Stimulated activated CD4-positive, alpha-beta T cell treated with anti-CD3 and anti-CD28 coated beads, TNF-alpha, amount 100 ng/mL, for 4 hours (primary cell): ENCODE measurements around the gene PLA2R1.
"Not testable (repeated sequence)": the region's sequence is repeated elsewhere in the genome, so short reads cannot be mapped to it uniquely, and the experiment has no call there.

Experiments
- DNase-seq, 3 experiments: peaks; one replicate each; pipeline ENCODE4 v3.0.0-alpha.2; 2020; ENCODE audit warnings: low read depth in 3 of 3

Gene PLA2R1

GRCh38 chr2:159982842-159983785, 79.3 kb downstream of the PLA2R1 start:
- DNase-seq, result no peak

DNA sequence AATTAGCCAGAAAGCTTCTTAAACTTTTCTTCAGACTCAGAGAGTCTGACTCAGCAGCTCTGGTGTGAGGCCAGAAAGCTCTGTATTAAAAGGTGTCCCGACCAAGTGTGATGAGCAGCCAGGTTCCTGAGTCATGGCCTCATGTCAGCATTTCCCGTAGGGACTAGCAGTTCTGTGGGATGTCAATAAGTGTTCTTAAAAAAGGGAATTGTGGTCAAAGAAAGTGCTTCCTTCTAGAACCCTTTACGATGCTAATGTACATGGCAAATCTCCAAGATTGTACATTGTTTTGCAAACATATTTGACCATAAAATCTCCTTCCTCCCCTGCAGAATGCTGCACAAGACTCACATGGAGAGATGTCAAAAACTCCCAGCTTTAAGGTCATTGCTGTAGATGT, 80.1 kb downstream of the PLA2R1 start:
- no peak for DNase-seq

- DNase-seq, result no peak
Observed at GRCh38 chr2:159976527-159977160, 85.8 kb downstream of the PLA2R1 start.

DNA sequence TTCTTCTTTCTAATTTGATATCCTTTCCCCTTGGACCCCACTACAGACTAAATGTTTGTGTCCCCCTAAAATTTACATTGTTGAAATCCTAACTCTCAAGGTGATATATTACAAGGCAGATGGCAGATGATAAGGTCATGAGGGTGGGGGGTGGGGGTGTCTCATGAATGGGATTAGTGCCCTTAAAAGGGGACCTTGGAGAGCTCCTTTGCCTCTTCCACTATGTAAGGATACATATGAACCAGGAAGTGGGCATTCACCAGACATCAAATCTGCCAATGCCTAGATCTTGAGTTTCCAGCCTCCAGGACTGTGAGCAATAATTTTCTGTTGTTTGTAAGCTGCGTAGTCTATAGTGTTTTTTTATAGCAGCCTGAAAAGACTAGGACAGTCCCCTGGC, 89.1 kb downstream of the PLA2R1 start:
- DNase-seq, result no peak

DNA sequence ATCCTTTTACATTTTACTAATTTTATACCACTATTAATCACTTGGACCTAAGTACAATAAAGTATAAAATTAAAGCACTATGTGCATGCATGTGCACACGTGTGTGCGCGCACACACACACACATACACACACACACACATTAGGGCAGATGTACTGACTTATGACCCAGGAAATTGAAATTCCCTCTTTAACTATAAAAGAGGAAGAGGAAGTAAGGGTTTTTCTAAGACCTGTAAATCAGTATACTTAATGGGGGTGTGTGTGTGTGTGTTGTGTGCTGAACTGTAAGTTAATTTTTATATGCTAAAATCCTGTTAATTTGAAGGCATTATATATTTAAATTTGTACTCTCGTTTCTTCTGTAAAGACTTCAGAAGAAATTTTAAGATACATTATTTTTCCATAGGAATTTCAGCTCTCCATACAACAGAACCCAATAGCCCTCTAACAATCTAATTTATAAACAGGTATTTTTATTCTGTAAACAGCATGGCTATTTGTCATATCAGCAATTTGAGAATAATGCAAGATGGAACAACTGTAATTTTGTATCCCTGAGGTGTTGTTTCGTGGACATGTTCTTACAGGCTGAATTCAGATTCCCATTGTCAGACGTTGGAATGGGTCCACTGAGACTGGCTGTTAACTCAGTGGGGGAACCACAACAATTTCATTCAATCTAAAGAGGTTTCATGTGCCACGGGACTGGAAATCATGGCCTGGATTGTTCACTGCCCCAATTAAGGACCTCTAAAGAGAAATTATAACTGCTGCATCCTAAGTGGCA, 90.9 kb downstream of the PLA2R1 start:
- DNase-seq, result no peak

GRCh38 chr2:159970548-159970947, 91.9 kb downstream of the PLA2R1 start:
- DNase-seq, result not testable (repeated sequence)

DNA sequence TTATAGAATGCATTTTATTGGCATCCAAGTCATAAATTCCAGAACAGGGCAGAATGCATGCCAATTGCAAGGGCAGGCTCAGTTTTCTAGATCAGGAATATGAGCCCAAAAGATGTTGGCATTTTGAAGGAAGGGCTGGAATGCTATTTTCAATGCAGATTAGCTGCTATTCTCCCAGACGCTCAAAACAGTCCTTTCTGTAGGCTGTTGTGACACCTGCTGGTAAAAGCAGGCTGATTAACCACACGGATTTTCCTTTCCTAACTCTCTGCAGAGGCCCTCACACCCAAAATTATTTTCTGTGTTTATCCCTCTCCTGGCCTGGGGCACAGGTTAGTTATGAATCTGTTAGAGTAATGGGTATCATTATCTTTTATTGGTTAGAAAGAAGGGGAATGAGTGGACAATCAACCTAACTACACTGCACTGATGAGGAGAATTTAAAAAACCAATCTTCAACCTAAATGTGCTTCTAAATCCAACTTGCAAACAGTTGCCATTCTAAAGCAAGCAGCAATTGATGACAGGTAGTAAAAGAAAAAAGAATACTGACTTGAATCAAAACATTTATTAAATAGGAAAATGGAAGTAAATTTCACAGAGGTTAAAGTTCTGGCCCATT, 94.0 kb downstream of the PLA2R1 start:
- DNase-seq, result no peak

DNA sequence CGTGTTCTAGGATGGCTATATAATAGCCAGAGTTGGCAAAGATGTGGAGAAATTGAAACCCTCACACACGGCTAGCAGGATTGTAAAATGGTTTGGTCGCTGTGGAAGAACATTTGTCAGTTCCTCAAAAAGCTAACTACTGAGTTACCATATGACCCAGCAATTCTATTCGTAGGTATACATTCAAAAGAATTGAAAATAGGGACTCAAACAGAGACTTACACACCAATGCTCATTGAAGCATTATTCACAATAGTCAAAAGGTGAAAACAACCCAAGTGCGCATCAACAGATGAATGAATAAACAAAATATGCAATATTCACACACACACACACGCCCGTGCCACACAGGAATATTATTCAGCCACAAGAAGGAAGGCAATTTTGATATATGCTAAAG, 98.7 kb downstream of the PLA2R1 start:
- DNase-seq, result no peak

- not testable (repeated sequence) for DNase-seq
Observed at GRCh38 chr2:159962513-159962912, 99.9 kb downstream of the PLA2R1 start.

- DNase-seq, result no peak
Observed at GRCh38 chr2:159961451-159961850, 101.0 kb downstream of the PLA2R1 start.

GRCh38 chr2:159961037-159961436, 101.4 kb downstream of the PLA2R1 start:
- DNase-seq, result no peak

DNA sequence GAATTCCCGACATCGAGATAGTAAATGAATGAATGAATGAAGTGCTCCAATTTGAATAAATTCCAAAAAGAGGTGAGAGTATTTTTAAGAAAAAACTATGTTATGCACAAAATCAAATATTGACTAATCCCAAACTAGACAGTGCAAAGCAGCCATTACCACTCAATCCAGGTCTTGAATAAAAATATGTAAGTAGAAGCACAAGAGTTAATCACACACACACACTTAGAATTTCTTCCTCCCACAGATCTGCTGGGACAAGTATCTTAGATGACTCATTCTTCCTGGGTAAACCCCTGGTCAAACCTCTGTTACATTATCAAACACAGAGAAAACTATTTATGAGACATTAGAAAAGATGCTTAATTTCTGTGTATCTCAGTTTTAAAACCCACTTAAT, 102.0 kb downstream of the PLA2R1 start:
- no peak for DNase-seq

- no peak for DNase-seq
Observed at GRCh38 chr2:159959136-159959535, 103.3 kb downstream of the PLA2R1 start.

DNA sequence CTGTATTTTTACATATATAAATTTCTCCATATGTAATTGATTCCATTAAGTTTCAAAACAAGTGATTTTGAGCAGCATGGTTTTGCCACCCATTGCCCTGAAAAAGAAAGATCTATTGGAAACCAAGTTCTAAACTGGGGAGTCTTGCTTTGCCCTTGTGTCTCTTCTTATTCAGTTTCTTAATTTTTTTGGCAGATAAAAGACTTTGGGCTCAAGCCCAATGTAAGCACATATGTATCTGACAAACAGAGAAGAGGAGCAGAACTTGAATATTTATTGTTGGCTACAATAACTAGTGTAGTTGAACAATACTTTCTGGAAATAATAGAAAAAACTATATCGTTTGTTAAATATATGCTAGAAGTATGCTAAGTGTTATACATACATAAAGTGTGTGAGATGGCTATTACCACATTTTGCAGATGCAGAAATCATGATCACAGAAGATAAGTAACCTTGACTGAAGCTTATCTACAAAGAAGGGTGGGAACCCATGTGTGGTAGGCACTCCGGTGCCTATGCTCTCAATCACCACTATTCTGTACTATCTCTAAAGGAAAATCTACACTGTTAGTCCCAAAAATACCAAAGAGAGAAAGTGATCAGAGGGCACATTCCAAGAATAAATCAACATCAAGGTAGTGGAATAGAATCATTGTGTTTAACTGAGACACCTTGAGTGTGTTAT, 109.1 kb downstream of the PLA2R1 start:
- no peak for DNase-seq

- no peak for DNase-seq
Observed at GRCh38 chr2:159946326-159946999, 116.0 kb downstream of the PLA2R1 start.

DNA sequence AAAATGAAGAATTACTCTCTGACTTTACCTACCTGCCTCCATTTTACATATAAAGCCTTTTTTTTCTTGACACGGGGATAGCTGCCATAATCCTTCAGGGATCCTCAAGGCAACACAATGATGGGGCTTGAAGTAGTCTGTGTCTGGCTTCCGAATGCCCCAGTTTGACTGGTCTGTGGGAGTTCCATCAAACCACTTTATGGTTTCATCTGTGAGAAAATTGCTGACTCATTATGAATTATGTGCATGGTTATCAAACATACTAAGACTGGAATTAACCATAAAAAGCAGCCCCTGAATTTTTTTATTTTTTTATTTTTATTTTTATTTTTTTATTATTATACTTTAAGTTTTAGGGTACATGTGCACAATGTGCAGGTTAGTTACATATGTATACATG, 117.5 kb downstream of the PLA2R1 start:
- DNase-seq, result no peak

GRCh38 chr2:159942146-159942545, 120.3 kb downstream of the PLA2R1 start:
- DNase-seq, result no peak

DNA sequence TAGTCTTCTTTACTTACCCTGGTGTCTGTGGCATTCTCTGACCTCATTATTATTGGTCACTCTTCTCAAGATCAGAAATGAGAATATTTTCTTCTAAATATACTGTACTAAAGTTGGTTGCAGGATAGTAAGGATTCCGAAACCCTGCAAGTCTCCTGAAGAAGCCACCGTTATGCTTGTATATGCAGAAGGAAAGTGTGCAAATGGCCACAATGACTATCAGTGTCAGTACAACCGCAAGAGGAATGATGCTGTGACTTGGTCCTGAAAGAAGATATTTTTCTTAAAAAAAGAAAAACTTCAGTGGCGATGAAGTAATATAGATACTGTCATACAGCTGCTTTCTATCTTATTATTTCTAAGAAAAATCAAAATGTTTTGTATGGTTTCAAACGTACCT, 120.7 kb downstream of the PLA2R1 start:
- no peak for DNase-seq

GRCh38 chr2:159939946-159940345, 122.5 kb downstream of the PLA2R1 start:
- DNase-seq, result no peak

GRCh38 chr2:159938395-159938794, 124.0 kb downstream of the PLA2R1 start:
- no peak for DNase-seq

- no peak for DNase-seq
Observed at GRCh38 chr2:159936471-159936870, 125.9 kb downstream of the PLA2R1 start.
